ENCODE measurements around the gene FYTTD1. TPM values are rescaled to one million over a fixed set of nuclear protein-coding genes. Genes with fewer than 3 reads are reported as not detected.
A peak's percentile ranks its signal among the peaks of the same experiment; 100 is the strongest.

Gene FYTTD1
- total RNA-seq, 1 experiment from 2014 or later, result 70.7 TPM

- TF ChIP-seq MAX (IDR thresholded peaks at IDR 0.05) (no peak; the same call in 1 of the 2 replicates), REST (IDR thresholded peaks at IDR 0.05; ENCODE audit: low read depth) (no peak), CBX3 (IDR thresholded peaks at IDR 0.05; ENCODE audit: low read depth) (no peak), SIN3A (IDR thresholded peaks at IDR 0.05; ENCODE audit: low read depth) (no peak; the same call in 1 of the 2 replicates), POLR2A (IDR thresholded peaks at IDR 0.05; ENCODE audit: borderline replicate concordance, extremely low read depth, insufficient read depth, insufficient read length) (no peak), ZBTB33 (IDR thresholded peaks at IDR 0.05; ENCODE audit: extremely low read depth, insufficient replicate concordance, low read length) (no peak)
Measured at GRCh38 chr3:197749315-197749600, 425 bp upstream of the FYTTD1 start (continued).

- Histone ChIP-seq H3K9me3 (ENCODE audit: control insufficient read depth in 1 of 2, insufficient read depth in 1 of 2, low read depth in 1 of 2, low read length in 2 of 2) (no peaks in the 10 kb centered on the region), H3K27me3 (ENCODE audit: insufficient read depth, low read length) (no peaks in the 10 kb centered on the region), H3K36me3 (ENCODE audit: control insufficient read depth in 1 of 2, insufficient read depth in 2 of 2, low read length in 2 of 2) (no peaks in the 10 kb centered on the region), H3K9me2 (ENCODE audit: insufficient read depth) (no peaks in the 10 kb centered on the region), H3K4me1 (ENCODE audit: control insufficient read depth in 1 of 2, insufficient read depth in 2 of 2, low read length in 2 of 2) (peaks cover 9 to 47% of the 10 kb centered on the region in 2 experiments), H3K4me3 (replicated peaks in 1 of 2; ENCODE audit: low read depth in 1 of 2, low read length in 2 of 2) (peak overlapping the region; percentile 70 to 93), H3K9ac (ENCODE audit: low read length) (peak overlapping the region; percentile 86), H3K4me2 (ENCODE audit: low read length) (peak overlapping the region; percentile 99), H4K20me1 (ENCODE audit: insufficient read depth) (peaks cover 11% of the 10 kb centered on the region; the same call in 1 of the 2 replicates), H3K27ac (ENCODE audit: low read depth, low read length) (peak overlapping the region; percentile 85), H2AFZ (ENCODE audit: low read depth, low read length, poor library complexity, severe bottlenecking) (no peak overlapping the region), H3K79me2 (ENCODE audit: insufficient read depth, low read length) (peaks cover 53% of the 10 kb centered on the region)
- BruUV-seq (replicated peaks), result no TSS peak
- ChIA-PET RAD21 (ENCODE audit: low non-redundant PET in 1 of 2, low total read pairs in 2 of 2, uncharacterized antibody in 2 of 2, unreplicated experiment in 2 of 2) (no interaction called here), POLR2A (no interaction called here), CTCF (no interaction called here)
- intact Hi-C loops (cut with micrococcal nuclease), result loop anchor here (2.0 kb wide), 1 partner anchor 38 kb away; no protein-coding TSS in a partner anchor
- no peak for DNase-seq (ENCODE audit: low read depth, low spot score)
- peak; percentile 21 for ATAC-seq
- TF ChIP-seq POLR2AphosphoS5 (IDR thresholded peaks at IDR 0.05; ENCODE audit: low read depth, low read length) (no peak), EZH2 (IDR thresholded peaks at IDR 0.05) (no peak), MAX (IDR thresholded peaks at IDR 0.05) (no peak), YY1 (IDR thresholded peaks at IDR 0.05; ENCODE audit: extremely low read depth, insufficient replicate concordance, low read depth, low read length) (no peak), EGR1 (IDR thresholded peaks at IDR 0.05; ENCODE audit: low read depth) (no peak), TCF7L2 (IDR thresholded peaks at IDR 0.05; ENCODE audit: borderline replicate concordance, extremely low read depth, insufficient read depth, insufficient read length) (no peak), ZNF274 (IDR thresholded peaks at IDR 0.05; ENCODE audit: low read depth, low read length) (no peak), ZFX (IDR thresholded peaks at IDR 0.05) (no peak), EZH2phosphoT487 (IDR thresholded peaks at IDR 0.05; ENCODE audit: borderline replicate concordance) (no peak), JUND (IDR thresholded peaks at IDR 0.05) (no peak), REST (IDR thresholded peaks at IDR 0.05; ENCODE audit: low read depth) (no peak), ELF1 (IDR thresholded peaks at IDR 0.05; ENCODE audit: borderline replicate concordance, low read depth) (no peak)
Measured at GRCh38 chr3:197750396-197750831, 731 bp downstream of the FYTTD1 start.

All from HCT116 (cell line).